Kidney (tissue), 14 donors: ENCODE results near the gene AMZ1. TPM values are rescaled to one million over a fixed set of nuclear protein-coding genes. Genes with fewer than 3 reads are reported as not detected.

Experiments used
- DNase-seq, 5 donors: peaks; one replicate each; pipeline ENCODE4 v3.0.0-alpha.2; 2013 to 2020
- FAIRE-seq: peaks from 2 replicates; lab custom pipeline; 2012; peaks lifted over from hg19 to GRCh38; lab: Jason Lieb, UNC
- H3K27ac ChIP-seq, 2 donors: one replicate each; pipeline ENCODE4 v1.7.0; 2013; ENCODE audit warnings: low read depth in 2 of 2, low read length in 2 of 2, inconsistent platforms in 1 of 2
- H3K27me3 ChIP-seq: one replicate; pipeline ENCODE4 v1.7.1; 2013; ENCODE audit warnings: low read length, inconsistent platforms; ENCODE audit not compliant: control insufficient read depth, insufficient read depth
- H3K36me3 ChIP-seq, 3 donors: one replicate each; pipeline versions ENCODE4 v1.7.0 to v1.7.1; 2013; ENCODE audit warnings: low read length in 3 of 3, control low read depth in 1 of 3, inconsistent platforms in 1 of 3; ENCODE audit not compliant: insufficient read depth in 3 of 3, control insufficient read depth in 2 of 3
- H3K4me1 ChIP-seq, 3 donors: one replicate each; pipeline versions ENCODE4 v1.7.0 to v1.7.1; 2013; ENCODE audit warnings: low read length in 3 of 3, inconsistent platforms in 1 of 3, low read depth in 1 of 3; ENCODE audit not compliant: control insufficient read depth in 2 of 3, insufficient read depth in 2 of 3
- H3K4me3 ChIP-seq, 3 donors: one replicate each; pipeline versions ENCODE4 v1.7.0 to v1.8.1; 2013; ENCODE audit warnings: low read length in 3 of 3, control low read depth in 1 of 3, inconsistent platforms in 1 of 3
- H3K9ac ChIP-seq, 3 donors: one replicate each; pipeline versions ENCODE4 v1.7.0 to v1.7.1; 2013; ENCODE audit warnings: low read length in 3 of 3, control low read depth in 1 of 3, inconsistent platforms in 1 of 3
- H3K9me3 ChIP-seq, 3 donors: one replicate each; pipeline versions ENCODE4 v1.7.0 to v1.7.1; 2013; ENCODE audit warnings: low read length in 3 of 3, control low read depth in 1 of 3, inconsistent platforms in 1 of 3; ENCODE audit not compliant: control insufficient read depth in 2 of 3, insufficient read depth in 1 of 3
- intact Hi-C: fragments of 100-400 bp; cut with DNase I; formaldehyde crosslinking; loops from one replicate; pipeline ENCODE4 v1.11.1; 2022
- polyA plus RNA-seq: library from polyadenylated mRNA; stranded (reverse); fragments of 350-450 nt; fragmentation: Illumina TruSeq; extraction: RNeasy Lipid Tissue Mini Kit (QIAGEN cat#74804); gene quantifications from one replicate; pipeline ENCODE4 v1.2.3, GENCODE V29; 2014; ENCODE audit warnings: low read depth, low replicate concordance; ENCODE audit not compliant: insufficient read depth
- total RNA-seq: library from RNA; stranded (reverse); fragmentation: NEBNext Ultra II Directional; extraction: Animal tissue kit (Norgen Biotek cat#: 25700); gene quantifications from one replicate; pipeline ENCODE4 v1.2.1, GENCODE V29; 2021
- TF ChIP-seq, protein P1 (sequence below): IDR thresholded peaks from 3 replicates; pipeline ENCODE4 v1.5.1; 2012; ENCODE audit warnings: mild to moderate bottlenecking, moderate library complexity, borderline replicate concordance; ENCODE audit not compliant: insufficient read depth; ENCODE audit errors: extremely low read depth
- donor health status: control.
- donor health status: control.
- donor health status: control.
- donor health status: control.
- donor health status: control.
- donor health status: DM: yes; HTN: yes; CAD: no.
- donor health status: Normal renal cell carcinoma (clear cell type).

AMZ1 gene
- total and polyA plus RNA-seq, 2 donors from 2014 or later: 0.16 TPM; not detected in 1

DNA sequence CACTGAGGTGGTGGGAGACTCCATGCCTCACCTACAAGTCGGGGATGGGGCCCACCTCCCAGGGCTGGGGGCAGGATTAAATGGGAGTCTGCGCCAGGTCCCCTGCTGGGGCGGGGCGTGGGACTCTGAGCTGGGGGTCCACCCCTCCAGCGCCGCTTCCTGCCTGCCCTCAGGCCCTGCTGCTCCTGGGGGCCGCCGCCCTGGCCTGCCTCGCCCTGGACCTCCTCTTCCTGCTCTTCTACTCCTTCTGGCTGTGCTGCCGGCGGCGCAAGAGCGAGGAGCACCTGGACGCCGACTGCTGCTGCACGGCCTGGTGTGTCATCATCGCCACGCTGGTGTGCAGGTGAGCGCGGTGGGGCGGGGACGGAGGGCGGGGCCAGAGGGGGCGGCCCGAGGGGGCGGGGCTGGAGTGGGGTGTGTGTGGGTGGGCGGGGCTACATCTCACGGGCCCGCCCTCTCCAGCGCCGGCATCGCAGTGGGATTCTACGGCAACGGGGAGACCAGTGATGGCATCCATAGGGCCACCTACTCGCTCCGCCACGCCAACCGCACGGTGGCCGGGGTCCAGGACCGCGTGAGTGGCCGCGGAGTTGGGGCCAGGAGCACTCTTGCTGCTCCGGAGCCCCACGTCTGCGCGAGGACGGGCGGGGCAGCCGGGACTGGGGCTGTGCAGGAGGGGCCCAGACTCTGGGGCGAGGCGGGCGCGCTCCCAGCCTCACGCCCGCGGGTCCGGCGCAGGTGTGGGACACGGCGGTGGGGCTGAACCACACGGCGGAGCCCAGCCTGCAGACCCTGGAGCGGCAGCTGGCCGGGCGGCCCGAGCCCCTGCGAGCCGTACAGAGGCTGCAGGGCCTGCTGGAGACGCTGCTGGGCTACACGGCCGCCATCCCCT is 41.1 kb upstream of the AMZ1 start:
- DNase-seq (peak in 1 of 5 donors; percentile 66), FAIRE-seq (no peak)
- Histone ChIP-seq H3K27ac (no peak overlapping the region), H3K9me3 (no peaks in the 10 kb centered on the region), H3K27me3 (no peaks in the 10 kb centered on the region), H3K9ac (no peak overlapping the region), H3K36me3 (peaks cover 3 to 15% (median 4%) of the 10 kb centered on the region in 3 donors), H3K4me3 (no peak overlapping the region), H3K4me1 (peaks cover 0 to 11% (median 2%) of the 10 kb centered on the region in 3 donors)
- intact Hi-C loops: no loop called here
- TF ChIP-seq, protein P1, sequence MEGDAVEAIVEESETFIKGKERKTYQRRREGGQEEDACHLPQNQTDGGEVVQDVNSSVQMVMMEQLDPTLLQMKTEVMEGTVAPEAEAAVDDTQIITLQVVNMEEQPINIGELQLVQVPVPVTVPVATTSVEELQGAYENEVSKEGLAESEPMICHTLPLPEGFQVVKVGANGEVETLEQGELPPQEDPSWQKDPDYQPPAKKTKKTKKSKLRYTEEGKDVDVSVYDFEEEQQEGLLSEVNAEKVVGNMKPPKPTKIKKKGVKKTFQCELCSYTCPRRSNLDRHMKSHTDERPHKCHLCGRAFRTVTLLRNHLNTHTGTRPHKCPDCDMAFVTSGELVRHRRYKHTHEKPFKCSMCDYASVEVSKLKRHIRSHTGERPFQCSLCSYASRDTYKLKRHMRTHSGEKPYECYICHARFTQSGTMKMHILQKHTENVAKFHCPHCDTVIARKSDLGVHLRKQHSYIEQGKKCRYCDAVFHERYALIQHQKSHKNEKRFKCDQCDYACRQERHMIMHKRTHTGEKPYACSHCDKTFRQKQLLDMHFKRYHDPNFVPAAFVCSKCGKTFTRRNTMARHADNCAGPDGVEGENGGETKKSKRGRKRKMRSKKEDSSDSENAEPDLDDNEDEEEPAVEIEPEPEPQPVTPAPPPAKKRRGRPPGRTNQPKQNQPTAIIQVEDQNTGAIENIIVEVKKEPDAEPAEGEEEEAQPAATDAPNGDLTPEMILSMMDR: no peak

DNA sequence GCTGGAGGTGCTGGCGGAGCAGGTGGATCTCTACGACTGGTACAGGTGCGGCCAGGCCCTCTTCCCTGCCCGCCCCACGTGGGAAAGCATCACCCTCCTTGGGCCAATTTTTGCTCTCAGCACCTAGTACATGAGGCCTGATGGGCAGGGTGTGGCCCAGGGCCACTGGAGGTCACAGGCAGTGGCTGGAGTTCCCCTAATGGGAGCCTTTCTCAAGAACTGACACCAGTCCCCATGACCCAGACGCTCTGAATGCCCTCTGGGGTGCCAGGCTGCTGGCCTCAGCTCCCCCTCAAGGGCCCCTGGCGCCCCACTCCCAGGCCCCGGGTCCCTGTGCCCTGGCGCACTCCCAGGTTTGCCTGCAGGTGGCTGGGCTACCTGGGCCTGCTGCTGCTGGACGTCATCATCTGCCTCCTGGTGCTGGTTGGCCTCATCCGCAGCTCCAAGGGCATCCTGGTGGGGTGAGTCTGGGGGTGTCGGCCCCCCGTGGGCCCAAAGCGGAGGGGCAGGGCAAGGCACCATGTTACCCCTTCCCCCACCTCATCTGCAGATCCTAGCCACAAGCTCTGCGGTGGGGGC is 40.3 kb upstream of the AMZ1 start:
- intact Hi-C loops: no loop called here
- Histone ChIP-seq H3K4me1 (peaks cover 0 to 11% (median 0%) of the 10 kb centered on the region in 3 donors), H3K4me3 (no peak overlapping the region), H3K27ac (no peak overlapping the region), H3K9me3 (no peaks in the 10 kb centered on the region), H3K27me3 (no peaks in the 10 kb centered on the region), H3K9ac (no peak overlapping the region), H3K36me3 (peaks cover 4 to 17% (median 5%) of the 10 kb centered on the region in 3 donors)
- DNase-seq (no peak), FAIRE-seq (no peak)
- TF ChIP-seq, protein P1: no peak

DNA sequence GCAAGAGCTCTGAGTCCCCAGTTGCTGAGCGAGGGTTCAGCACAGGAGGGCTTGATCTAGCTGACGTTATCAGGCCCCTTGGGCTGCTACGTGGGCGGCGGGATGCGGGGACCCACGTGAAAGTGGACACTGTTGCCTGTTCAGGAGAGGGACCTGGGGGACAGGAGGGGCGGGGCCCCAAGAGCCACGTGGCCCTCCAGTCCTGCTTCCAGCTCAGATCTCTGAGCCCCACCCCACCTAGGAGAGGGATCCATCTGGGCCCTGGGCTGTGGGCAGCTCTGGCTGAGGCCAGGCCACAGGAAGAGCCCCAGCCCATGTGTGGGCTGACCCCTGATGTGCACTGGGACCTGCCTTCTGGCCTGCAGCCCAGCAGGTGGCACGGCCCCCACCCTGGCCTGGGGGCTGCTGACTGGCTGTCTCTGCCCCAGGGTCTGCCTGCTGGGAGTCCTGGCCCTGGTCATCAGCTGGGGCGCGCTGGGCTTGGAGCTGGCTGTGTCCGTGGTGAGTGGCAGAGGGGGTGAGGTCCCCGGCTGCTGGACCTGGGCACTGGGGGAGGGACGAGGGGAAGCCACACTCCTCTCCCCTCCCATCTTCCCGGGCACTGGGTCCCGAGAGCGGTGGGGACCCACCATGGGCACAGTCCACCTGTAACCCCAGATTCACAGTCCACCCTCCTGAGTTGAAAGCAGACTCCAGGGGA is 38.7 kb upstream of the AMZ1 start:
- intact Hi-C loops: no loop called here
- TF ChIP-seq, protein P1: no peak
- FAIRE-seq (no peak), DNase-seq (no peak)
- H3K9me3 ChIP-seq: no peaks in the 10 kb centered on the region
- H3K27me3 ChIP-seq: no peaks in the 10 kb centered on the region
- H3K36me3 ChIP-seq: peaks cover 4 to 17% (median 5%) of the 10 kb centered on the region in 3 donors
- peaks cover 0 to 8% (median 0%) of the 10 kb centered on the region in 3 donors for H3K4me1 ChIP-seq
- H3K4me3 ChIP-seq: no peak overlapping the region
- no peak overlapping the region for H3K9ac ChIP-seq
- no peak overlapping the region for H3K27ac ChIP-seq
